ENCODE measurements around the gene IRF2BP2.

GRCh38 chr1:234645964-234646363 is 36.0 kb upstream of the IRF2BP2 start:
- no peak for TF ChIP-seq CTCF (IDR thresholded peaks at IDR 0.05)
- TF ChIP-seq EP300 (IDR thresholded peaks at IDR 0.05; ENCODE audit: low read depth): no peak

Data from transverse colon (tissue), 3 donors.